Measurements from ENCODE around the gene CFAP46. TPM values are rescaled to one million over a fixed set of nuclear protein-coding genes. Genes with fewer than 3 reads are reported as not detected.

Gene CFAP46
- polyA plus RNA-seq, 1 of the 3 experiments (the other 2 are of a cell fraction) = 3.9 TPM

DNA sequence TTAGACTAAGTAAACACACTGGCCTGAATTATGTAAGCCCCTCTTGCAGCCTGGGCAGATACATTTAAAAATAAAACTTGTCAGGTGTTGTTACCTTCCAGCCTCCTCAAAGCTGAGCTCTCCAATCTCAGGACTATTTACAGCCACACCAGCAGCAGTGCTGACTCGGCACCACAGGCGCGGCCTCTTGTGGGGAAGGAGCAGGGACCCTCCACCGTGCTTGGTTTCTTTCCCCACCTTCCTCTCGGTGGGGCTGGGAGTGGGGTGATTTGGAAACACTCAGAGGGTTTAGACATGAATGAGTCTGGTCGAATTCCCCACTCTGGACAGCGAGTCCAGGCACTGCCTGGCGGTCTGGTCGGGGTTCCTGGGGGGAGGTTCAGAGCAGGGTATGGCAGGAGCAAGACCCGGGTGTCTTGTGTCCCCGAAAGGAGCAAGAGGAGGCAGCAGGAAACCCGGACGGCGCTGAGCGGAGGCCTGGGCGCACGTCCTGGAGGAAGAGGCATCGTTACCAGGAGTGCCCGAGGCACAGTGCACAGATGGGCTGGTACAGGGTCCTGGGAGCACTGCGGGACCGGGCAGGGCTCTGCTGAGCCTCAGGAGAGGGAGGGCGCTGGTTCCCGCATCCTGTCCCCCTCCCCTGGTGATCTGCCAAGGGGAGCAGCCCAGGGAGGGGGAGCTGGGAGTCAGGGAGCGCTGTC lies 29.2 kb upstream of the CFAP46 start:
- peak; percentile 53 for DNase-seq
- Histone ChIP-seq H4K20me1 (ENCODE audit: insufficient read depth) (no peaks in the 10 kb centered on the region), H3K4me3 (ENCODE audit: low read depth in 2 of 2, low read length in 1 of 2) (no peak overlapping the region), H3K36me3 (replicated peaks in 1 of 2; ENCODE audit: control insufficient read depth in 1 of 2, insufficient read depth in 2 of 2, low read length in 1 of 2) (no peaks in the 10 kb centered on the region), H3K4me2 (no peak overlapping the region), H3K9me3 (no peaks in the 10 kb centered on the region), H3K27me3 (ENCODE audit: insufficient read depth) (no peaks in the 10 kb centered on the region), H3K9me2 (no peaks in the 10 kb centered on the region), H2AFZ (ENCODE audit: low read depth) (no peak overlapping the region), H3K9ac (no peak overlapping the region), H3F3A (replicated peaks; ENCODE audit: insufficient read depth) (no peaks in the 10 kb centered on the region), H3K4me1 (ENCODE audit: control insufficient read depth in 1 of 2, insufficient read depth in 2 of 2, low read depth in 1 of 2, low read length in 1 of 2) (peaks cover 0 to 5% of the 10 kb centered on the region in 2 experiments; a peak in 1 of 4 replicates), H3K79me2 (ENCODE audit: insufficient read depth) (no peaks in the 10 kb centered on the region), H3K27ac (ENCODE audit: low read depth in 2 of 2, low read length in 1 of 2) (no peak overlapping the region)
- WGBS (ENCODE audit: low lambda C conversion rate) = 61% methylated on average over 20 of the region's 24 CpGs
- POLR2A ChIA-PET = no interaction called here
- no peak for TF ChIP-seq GABPA (IDR thresholded peaks at IDR 0.05; ENCODE audit: low read depth)
- CTCF ChIA-PET = interaction anchor here (0.6 kb wide), 1 partner anchor 33 kb away, joined by 3 read pairs; no protein-coding TSS in a partner anchor

DNA sequence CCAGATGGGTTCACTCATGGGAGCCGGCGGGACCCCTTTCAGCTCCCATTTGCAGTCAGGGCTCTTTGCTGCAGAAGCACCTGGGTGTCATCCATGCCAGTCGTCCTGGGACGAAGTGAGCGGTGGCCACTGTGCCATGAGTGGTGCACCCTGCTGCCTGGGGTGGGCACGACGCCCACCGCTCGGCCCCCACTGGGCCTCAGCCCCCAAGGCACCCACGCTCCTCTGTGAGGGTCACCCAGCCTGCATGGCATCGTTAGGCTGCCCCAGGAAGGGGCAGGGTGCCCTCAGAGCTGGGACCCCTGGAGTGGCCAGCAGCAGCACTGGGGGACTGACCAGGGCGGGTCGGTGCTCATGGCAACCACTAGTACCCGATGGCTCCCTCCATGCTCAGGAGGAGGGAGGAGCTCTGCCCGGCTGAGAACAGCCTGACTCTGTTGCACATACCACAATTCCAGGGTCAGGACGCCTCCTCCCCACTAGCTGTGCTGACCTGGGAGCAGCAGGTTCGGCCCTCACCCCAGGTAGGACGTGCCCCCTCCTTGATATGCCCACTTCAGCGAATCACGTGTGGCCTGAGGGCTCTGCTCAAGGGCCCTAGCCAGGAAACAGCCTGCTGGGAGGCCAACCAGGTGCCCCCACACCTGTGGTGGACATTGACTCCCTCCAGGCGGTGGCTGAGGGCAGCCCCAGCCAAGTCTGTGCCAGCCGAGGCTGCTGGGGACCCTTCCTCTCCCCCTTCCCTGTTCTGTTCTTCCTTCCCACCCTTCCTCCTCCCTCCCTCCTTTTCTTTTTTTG lies 28.5 kb upstream of the CFAP46 start:
- no peak overlapping the region for H3K27ac ChIP-seq (ENCODE audit: low read depth in 2 of 2, low read length in 1 of 2)
- no peak overlapping the region for H2AFZ ChIP-seq (ENCODE audit: low read depth)
- H3K9me2 ChIP-seq = no peaks in the 10 kb centered on the region
- POLR2A ChIA-PET = no interaction called here
- no peak overlapping the region for H3K4me2 ChIP-seq
- DNase-seq = peak; percentile 20
- no peaks in the 10 kb centered on the region for H3K9me3 ChIP-seq
- H3K4me1 ChIP-seq (ENCODE audit: control insufficient read depth in 1 of 2, insufficient read depth in 2 of 2, low read depth in 1 of 2, low read length in 1 of 2) = peaks cover 0 to 5% of the 10 kb centered on the region in 2 experiments; a peak in 1 of 4 replicates
- H3K36me3 ChIP-seq (replicated peaks in 1 of 2; ENCODE audit: control insufficient read depth in 1 of 2, insufficient read depth in 2 of 2, low read length in 1 of 2) = no peaks in the 10 kb centered on the region
- no peak overlapping the region for H3K9ac ChIP-seq
- 57% methylated on average over 6 of the region's 22 CpGs for WGBS (ENCODE audit: low lambda C conversion rate)
- H3F3A ChIP-seq (replicated peaks; ENCODE audit: insufficient read depth) = no peaks in the 10 kb centered on the region
- no peak overlapping the region for H3K4me3 ChIP-seq (ENCODE audit: low read depth in 2 of 2, low read length in 1 of 2)
- H3K79me2 ChIP-seq (ENCODE audit: insufficient read depth) = no peaks in the 10 kb centered on the region
- no peaks in the 10 kb centered on the region for H4K20me1 ChIP-seq (ENCODE audit: insufficient read depth)
- CTCF ChIA-PET = no interaction called here
- no peaks in the 10 kb centered on the region for H3K27me3 ChIP-seq (ENCODE audit: insufficient read depth)
- TF ChIP-seq, protein P1, sequence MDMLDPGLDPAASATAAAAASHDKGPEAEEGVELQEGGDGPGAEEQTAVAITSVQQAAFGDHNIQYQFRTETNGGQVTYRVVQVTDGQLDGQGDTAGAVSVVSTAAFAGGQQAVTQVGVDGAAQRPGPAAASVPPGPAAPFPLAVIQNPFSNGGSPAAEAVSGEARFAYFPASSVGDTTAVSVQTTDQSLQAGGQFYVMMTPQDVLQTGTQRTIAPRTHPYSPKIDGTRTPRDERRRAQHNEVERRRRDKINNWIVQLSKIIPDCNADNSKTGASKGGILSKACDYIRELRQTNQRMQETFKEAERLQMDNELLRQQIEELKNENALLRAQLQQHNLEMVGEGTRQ (IDR thresholded peaks at IDR 0.05; ENCODE audit: borderline replicate concordance, low read depth, low read length) = no peak
- TF ChIP-seq SIN3A (IDR thresholded peaks at IDR 0.05; ENCODE audit: borderline replicate concordance, low read depth, low read length) = no peak
- TF ChIP-seq ELF1 (IDR thresholded peaks at IDR 0.05) = no peak
- no peak for TF ChIP-seq JUND (IDR thresholded peaks at IDR 0.05)
- no peak for TF ChIP-seq TAF1 (IDR thresholded peaks at IDR 0.05; ENCODE audit: borderline replicate concordance, low read depth, low read length)
- TF ChIP-seq, protein P2, sequence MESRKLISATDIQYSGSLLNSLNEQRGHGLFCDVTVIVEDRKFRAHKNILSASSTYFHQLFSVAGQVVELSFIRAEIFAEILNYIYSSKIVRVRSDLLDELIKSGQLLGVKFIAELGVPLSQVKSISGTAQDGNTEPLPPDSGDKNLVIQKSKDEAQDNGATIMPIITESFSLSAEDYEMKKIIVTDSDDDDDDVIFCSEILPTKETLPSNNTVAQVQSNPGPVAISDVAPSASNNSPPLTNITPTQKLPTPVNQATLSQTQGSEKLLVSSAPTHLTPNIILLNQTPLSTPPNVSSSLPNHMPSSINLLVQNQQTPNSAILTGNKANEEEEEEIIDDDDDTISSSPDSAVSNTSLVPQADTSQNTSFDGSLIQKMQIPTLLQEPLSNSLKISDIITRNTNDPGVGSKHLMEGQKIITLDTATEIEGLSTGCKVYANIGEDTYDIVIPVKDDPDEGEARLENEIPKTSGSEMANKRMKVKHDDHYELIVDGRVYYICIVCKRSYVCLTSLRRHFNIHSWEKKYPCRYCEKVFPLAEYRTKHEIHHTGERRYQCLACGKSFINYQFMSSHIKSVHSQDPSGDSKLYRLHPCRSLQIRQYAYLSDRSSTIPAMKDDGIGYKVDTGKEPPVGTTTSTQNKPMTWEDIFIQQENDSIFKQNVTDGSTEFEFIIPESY (IDR thresholded peaks at IDR 0.05; ENCODE audit: borderline replicate concordance, low read depth) = no peak
- no peak for TF ChIP-seq RAD21 (IDR thresholded peaks at IDR 0.05; ENCODE audit: low read length)
- TF ChIP-seq, protein P3, sequence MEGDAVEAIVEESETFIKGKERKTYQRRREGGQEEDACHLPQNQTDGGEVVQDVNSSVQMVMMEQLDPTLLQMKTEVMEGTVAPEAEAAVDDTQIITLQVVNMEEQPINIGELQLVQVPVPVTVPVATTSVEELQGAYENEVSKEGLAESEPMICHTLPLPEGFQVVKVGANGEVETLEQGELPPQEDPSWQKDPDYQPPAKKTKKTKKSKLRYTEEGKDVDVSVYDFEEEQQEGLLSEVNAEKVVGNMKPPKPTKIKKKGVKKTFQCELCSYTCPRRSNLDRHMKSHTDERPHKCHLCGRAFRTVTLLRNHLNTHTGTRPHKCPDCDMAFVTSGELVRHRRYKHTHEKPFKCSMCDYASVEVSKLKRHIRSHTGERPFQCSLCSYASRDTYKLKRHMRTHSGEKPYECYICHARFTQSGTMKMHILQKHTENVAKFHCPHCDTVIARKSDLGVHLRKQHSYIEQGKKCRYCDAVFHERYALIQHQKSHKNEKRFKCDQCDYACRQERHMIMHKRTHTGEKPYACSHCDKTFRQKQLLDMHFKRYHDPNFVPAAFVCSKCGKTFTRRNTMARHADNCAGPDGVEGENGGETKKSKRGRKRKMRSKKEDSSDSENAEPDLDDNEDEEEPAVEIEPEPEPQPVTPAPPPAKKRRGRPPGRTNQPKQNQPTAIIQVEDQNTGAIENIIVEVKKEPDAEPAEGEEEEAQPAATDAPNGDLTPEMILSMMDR (IDR thresholded peaks at IDR 0.05) = no peak
- TF ChIP-seq, protein P4, sequence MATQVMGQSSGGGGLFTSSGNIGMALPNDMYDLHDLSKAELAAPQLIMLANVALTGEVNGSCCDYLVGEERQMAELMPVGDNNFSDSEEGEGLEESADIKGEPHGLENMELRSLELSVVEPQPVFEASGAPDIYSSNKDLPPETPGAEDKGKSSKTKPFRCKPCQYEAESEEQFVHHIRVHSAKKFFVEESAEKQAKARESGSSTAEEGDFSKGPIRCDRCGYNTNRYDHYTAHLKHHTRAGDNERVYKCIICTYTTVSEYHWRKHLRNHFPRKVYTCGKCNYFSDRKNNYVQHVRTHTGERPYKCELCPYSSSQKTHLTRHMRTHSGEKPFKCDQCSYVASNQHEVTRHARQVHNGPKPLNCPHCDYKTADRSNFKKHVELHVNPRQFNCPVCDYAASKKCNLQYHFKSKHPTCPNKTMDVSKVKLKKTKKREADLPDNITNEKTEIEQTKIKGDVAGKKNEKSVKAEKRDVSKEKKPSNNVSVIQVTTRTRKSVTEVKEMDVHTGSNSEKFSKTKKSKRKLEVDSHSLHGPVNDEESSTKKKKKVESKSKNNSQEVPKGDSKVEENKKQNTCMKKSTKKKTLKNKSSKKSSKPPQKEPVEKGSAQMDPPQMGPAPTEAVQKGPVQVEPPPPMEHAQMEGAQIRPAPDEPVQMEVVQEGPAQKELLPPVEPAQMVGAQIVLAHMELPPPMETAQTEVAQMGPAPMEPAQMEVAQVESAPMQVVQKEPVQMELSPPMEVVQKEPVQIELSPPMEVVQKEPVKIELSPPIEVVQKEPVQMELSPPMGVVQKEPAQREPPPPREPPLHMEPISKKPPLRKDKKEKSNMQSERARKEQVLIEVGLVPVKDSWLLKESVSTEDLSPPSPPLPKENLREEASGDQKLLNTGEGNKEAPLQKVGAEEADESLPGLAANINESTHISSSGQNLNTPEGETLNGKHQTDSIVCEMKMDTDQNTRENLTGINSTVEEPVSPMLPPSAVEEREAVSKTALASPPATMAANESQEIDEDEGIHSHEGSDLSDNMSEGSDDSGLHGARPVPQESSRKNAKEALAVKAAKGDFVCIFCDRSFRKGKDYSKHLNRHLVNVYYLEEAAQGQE (IDR thresholded peaks at IDR 0.05; ENCODE audit: low read depth, low read length) = no peak
- TF ChIP-seq, protein P5, sequence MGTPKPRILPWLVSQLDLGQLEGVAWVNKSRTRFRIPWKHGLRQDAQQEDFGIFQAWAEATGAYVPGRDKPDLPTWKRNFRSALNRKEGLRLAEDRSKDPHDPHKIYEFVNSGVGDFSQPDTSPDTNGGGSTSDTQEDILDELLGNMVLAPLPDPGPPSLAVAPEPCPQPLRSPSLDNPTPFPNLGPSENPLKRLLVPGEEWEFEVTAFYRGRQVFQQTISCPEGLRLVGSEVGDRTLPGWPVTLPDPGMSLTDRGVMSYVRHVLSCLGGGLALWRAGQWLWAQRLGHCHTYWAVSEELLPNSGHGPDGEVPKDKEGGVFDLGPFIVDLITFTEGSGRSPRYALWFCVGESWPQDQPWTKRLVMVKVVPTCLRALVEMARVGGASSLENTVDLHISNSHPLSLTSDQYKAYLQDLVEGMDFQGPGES (IDR thresholded peaks at IDR 0.05; ENCODE audit: low read depth, low read length) = no peak
- TF ChIP-seq GATA2 (CRISPR knock-in tag; IDR thresholded peaks at IDR 0.05) = no peak
- no peak for TF ChIP-seq NFIC (IDR thresholded peaks at IDR 0.05; ENCODE audit: borderline replicate concordance)
- TF ChIP-seq, protein P6, sequence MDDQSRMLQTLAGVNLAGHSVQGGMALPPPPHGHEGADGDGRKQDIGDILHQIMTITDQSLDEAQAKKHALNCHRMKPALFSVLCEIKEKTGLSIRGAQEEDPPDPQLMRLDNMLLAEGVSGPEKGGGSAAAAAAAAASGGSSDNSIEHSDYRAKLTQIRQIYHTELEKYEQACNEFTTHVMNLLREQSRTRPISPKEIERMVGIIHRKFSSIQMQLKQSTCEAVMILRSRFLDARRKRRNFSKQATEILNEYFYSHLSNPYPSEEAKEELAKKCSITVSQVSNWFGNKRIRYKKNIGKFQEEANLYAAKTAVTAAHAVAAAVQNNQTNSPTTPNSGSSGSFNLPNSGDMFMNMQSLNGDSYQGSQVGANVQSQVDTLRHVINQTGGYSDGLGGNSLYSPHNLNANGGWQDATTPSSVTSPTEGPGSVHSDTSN (IDR thresholded peaks at IDR 0.05) = no peak
